ENCODE measurements around the gene USP13.

Gene USP13

GRCh38 chr3:179819379-179819778 is 166.5 kb downstream of the USP13 start:
- no peak overlapping the region for H3K27ac ChIP-seq
- TF ChIP-seq CTCF (IDR thresholded peaks at IDR 0.05), result no peak
- no peak overlapping the region for H3K4me3 ChIP-seq
- no peak for DNase-seq (ENCODE audit: low spot score)

GRCh38 chr3:179822296-179822695 is 169.5 kb downstream of the USP13 start:
- Histone ChIP-seq H3K4me3 (no peak overlapping the region), H3K27ac (no peak overlapping the region)
- TF ChIP-seq CTCF (IDR thresholded peaks at IDR 0.05), result no peak
- DNase-seq (ENCODE audit: low spot score), result no peak

GRCh38 chr3:179825527-179826246 is 172.8 kb downstream of the USP13 start:
- DNase-seq (ENCODE audit: low spot score), result no peak
- Histone ChIP-seq H3K4me3 (no peak overlapping the region), H3K27ac (no peak overlapping the region)
- TF ChIP-seq CTCF (IDR thresholded peaks at IDR 0.05), result no peak

GRCh38 chr3:179826247-179826637 is 173.4 kb downstream of the USP13 start:
- Histone ChIP-seq H3K27ac (no peak overlapping the region), H3K4me3 (no peak overlapping the region)
- no peak for DNase-seq (ENCODE audit: low spot score)
- no peak for TF ChIP-seq CTCF (IDR thresholded peaks at IDR 0.05)

GRCh38 chr3:179828738-179829137 is 175.9 kb downstream of the USP13 start:
- TF ChIP-seq CTCF (IDR thresholded peaks at IDR 0.05), result no peak
- no peak for DNase-seq (ENCODE audit: low spot score)
- H3K27ac ChIP-seq, result no peak overlapping the region
- H3K4me3 ChIP-seq, result no peak overlapping the region

- no peak overlapping the region for H3K4me3 ChIP-seq
- no peak for DNase-seq (ENCODE audit: low spot score)
- TF ChIP-seq CTCF (IDR thresholded peaks at IDR 0.05), result no peak
- no peak overlapping the region for H3K27ac ChIP-seq
Observed at GRCh38 chr3:179829401-179829800, 176.6 kb downstream of the USP13 start.

- Histone ChIP-seq H3K27ac (no peak overlapping the region), H3K4me3 (no peak overlapping the region)
- no peak for DNase-seq (ENCODE audit: low spot score)
- no peak for TF ChIP-seq CTCF (IDR thresholded peaks at IDR 0.05)
Observed at GRCh38 chr3:179832333-179832854, 179.6 kb downstream of the USP13 start.
